Ovary (tissue), 9 donors: Measurements from ENCODE around the gene LRCH2. TPM values are rescaled to one million over a fixed set of nuclear protein-coding genes. Genes with fewer than 3 reads are reported as not detected.
"Not testable (repeated sequence)": the region's sequence is repeated elsewhere in the genome, so short reads cannot be mapped to it uniquely, and the experiment has no call there.

Source experiments
- DNase-seq, 5 donors: peaks; one replicate each; pipeline ENCODE4 v3.0.0-alpha.2; 2019 to 2020
- H3K27ac ChIP-seq, 2 donors: fragments of 200-600 bp; one replicate each; pipeline versions ENCODE4 v1.5.1 to v1.8.0; 2019 to 2022
- H3K27me3 ChIP-seq: fragments of 200-600 bp; one replicate; pipeline ENCODE4 v1.8.0; 2022
- H3K36me3 ChIP-seq: fragments of 200-600 bp; sonication (generic); one replicate; pipeline ENCODE4 v1.5.1; 2019
- H3K4me1 ChIP-seq: one replicate; pipeline ENCODE4 v1.8.1; 2013; ENCODE audit warnings: mild to moderate bottlenecking, moderate library complexity; ENCODE audit not compliant: insufficient read depth
- H3K4me3 ChIP-seq: fragments of 200-600 bp; sonication (generic); one replicate; pipeline ENCODE4 v1.5.1; 2017
- H3K9me3 ChIP-seq, 2 donors: fragments of 200-600 bp in 1 of 2; sonication (generic) in 1 of 2; one replicate each; pipeline versions ENCODE4 v1.5.1 to v1.8.1; 2013 to 2019; ENCODE audit warnings: mild to moderate bottlenecking in 1 of 2, moderate library complexity in 1 of 2
- CTCF ChIP-seq, 3 donors: fragments of 450-650 bp in 2 of 3; fragments of 200-600 bp in 1 of 3; IDR thresholded peaks; one replicate each; pipeline versions ENCODE4 v1.5.1 to v1.8.0; 2016 to 2022; ENCODE audit warnings: antibody characterized with exemption in 3 of 3, mild to moderate bottlenecking in 1 of 3
- EP300 ChIP-seq: sonication (generic); formaldehyde crosslinking; IDR thresholded peaks from one replicate; pipeline ENCODE4 v1.6.1; 2017; ENCODE audit warnings: antibody characterized with exemption
- POLR2A ChIP-seq: fragments of 450-650 bp; IDR thresholded peaks from one replicate; pipeline ENCODE4 v1.6.1; 2017; ENCODE audit warnings: antibody characterized with exemption, mild to moderate bottlenecking, moderate library complexity
- WGBS, 3 donors: extraction: QIAGEN DNeasy Blood & Tissue Kit in 1 of 3; methylation state at CpG; one replicate each; pipeline versions ENCODE4 v1.1.5 to v1.1.7; 2013 to 2017; 5-methylcytosine and 5-hydroxymethylcytosine counted together
- intact Hi-C, 4 donors: fragments of 100-400 bp; cut with DNase I; formaldehyde crosslinking; loops; one replicate each; pipeline versions ENCODE4 v1.11.0 to v1.15.1; 2022 to 2023
- polyA plus RNA-seq, 2 donors: library from polyadenylated mRNA; stranded (reverse); fragments of 200-250 nt in 1 of 2; fragments of 350-450 nt in 1 of 2; fragmentation: Illumina TruSeq in 1 of 2; extraction: RNeasy Lipid Tissue Mini Kit (QIAGEN cat#74804) in 1 of 2; gene quantifications; one replicate each; pipeline ENCODE4 v1.2.3, GENCODE V29; 2013 to 2014
- total RNA-seq, 7 donors: library from RNA; depleted of rRNA in 2 of 7; stranded (reverse); fragments of >200 nt in 2 of 7; fragmentation: NEBNext Ultra II Directional in 3 of 7; extraction: Animal tissue kit (Norgen Biotek cat#: 25700) in 3 of 7; gene quantifications; one replicate each; pipeline versions ENCODE4 v1.1.0 to v1.2.4, GENCODE V29; 2016 to 2023
- donor health status: DM: no; HTN: no; CAD: no; lungs with moderate emphysema.
- donor health status: DM: no; HTN: no; CAD: no.
- donor health status: Bipolar disorder and iron deficiency.
- donor health status: DM: yes; HTN: yes; CAD: no.
- donor health status: DM: no; HTN: no; CAD: no.
- donor health status: DM: yes; HTN: yes; CAD: no.

LRCH2 gene
- total and polyA plus RNA-seq, 9 donors = 5.2 to 13.3 (median 8.8) TPM

- Histone ChIP-seq H3K27ac (no peak overlapping the region), H3K36me3 (no peaks in the 10 kb centered on the region), H3K4me1 (peaks cover 4% of the 10 kb centered on the region), H3K4me3 (no peak overlapping the region), H3K27me3 (no peaks in the 10 kb centered on the region), H3K9me3 (no peaks in the 10 kb centered on the region)
- TF ChIP-seq EP300 = no peak
- TF ChIP-seq POLR2A = no peak
- no peak for DNase-seq
- WGBS, 3 donors = 30 to 42% (median 35%) methylated on average over 3 of the region's 3 CpGs
- intact Hi-C loops = no loop called here
These were observed 19.3 kb downstream of the LRCH2 start for GRCh38 chrX:115214605-115215004.

GRCh38 chrX:115214151-115214550, 19.7 kb downstream of the LRCH2 start:
- no peaks in the 10 kb centered on the region for H3K9me3 ChIP-seq
- peaks cover 3% of the 10 kb centered on the region for H3K4me1 ChIP-seq
- 66 to 77% (median 68%) methylated on average over 1 of the region's 1 CpG for WGBS, 3 donors
- no peaks in the 10 kb centered on the region for H3K36me3 ChIP-seq
- no peak overlapping the region for H3K4me3 ChIP-seq
- no peak for DNase-seq
- no peak for TF ChIP-seq POLR2A
- TF ChIP-seq CTCF (IDR thresholded peaks at IDR 0.05) = no peak
- no peak for TF ChIP-seq EP300
- intact Hi-C loops = no loop called here
- no peaks in the 10 kb centered on the region for H3K27me3 ChIP-seq
- H3K27ac ChIP-seq = no peak overlapping the region

- intact Hi-C loops, DNase-seq, H3K27ac ChIP-seq, H3K4me1 ChIP-seq, H3K27me3 ChIP-seq, H3K9me3 ChIP-seq, H3K36me3 ChIP-seq, H3K4me3 ChIP-seq: not testable (repeated sequence)
These were observed 24.3 kb downstream of the LRCH2 start for GRCh38 chrX:115209547-115209946.

- Histone ChIP-seq H3K9me3 (peaks cover 0 to 3% of the 10 kb centered on the region in 2 donors), H3K36me3 (no peaks in the 10 kb centered on the region), H3K4me1 (no peaks in the 10 kb centered on the region), H3K27me3 (no peaks in the 10 kb centered on the region), H3K4me3 (no peak overlapping the region), H3K27ac (no peak overlapping the region)
- DNase-seq = no peak
- intact Hi-C loops = no loop called here
- TF ChIP-seq POLR2A (no peak), CTCF (IDR thresholded peaks at IDR 0.05) (no peak), EP300 (no peak)
- WGBS, 3 donors = 83 to 85% (median 84%) methylated on average over 1 of the region's 1 CpG
These were observed 29.9 kb downstream of the LRCH2 start for GRCh38 chrX:115204040-115204439.

GRCh38 chrX:115192244-115192700, 41.6 kb downstream of the LRCH2 start:
- no peak overlapping the region for H3K27ac ChIP-seq
- intact Hi-C loops = no loop called here
- H3K9me3 ChIP-seq = no peaks in the 10 kb centered on the region
- WGBS, 3 donors = 91 to 93% (median 91%) methylated on average over 35 of the region's 35 CpGs
- TF ChIP-seq EP300 (no peak), CTCF (IDR thresholded peaks at IDR 0.05) (no peak), POLR2A (no peak)
- no peak overlapping the region for H3K4me3 ChIP-seq
- DNase-seq = no peak
- H3K36me3 ChIP-seq = no peaks in the 10 kb centered on the region
- H3K27me3 ChIP-seq = no peaks in the 10 kb centered on the region
- no peaks in the 10 kb centered on the region for H3K4me1 ChIP-seq
